ENCODE results near the gene CXorf65.

The CXorf65 gene

GRCh38 chrX:71060127-71060526, 46.4 kb downstream of the CXorf65 start:
- no peak for DNase-seq

DNA sequence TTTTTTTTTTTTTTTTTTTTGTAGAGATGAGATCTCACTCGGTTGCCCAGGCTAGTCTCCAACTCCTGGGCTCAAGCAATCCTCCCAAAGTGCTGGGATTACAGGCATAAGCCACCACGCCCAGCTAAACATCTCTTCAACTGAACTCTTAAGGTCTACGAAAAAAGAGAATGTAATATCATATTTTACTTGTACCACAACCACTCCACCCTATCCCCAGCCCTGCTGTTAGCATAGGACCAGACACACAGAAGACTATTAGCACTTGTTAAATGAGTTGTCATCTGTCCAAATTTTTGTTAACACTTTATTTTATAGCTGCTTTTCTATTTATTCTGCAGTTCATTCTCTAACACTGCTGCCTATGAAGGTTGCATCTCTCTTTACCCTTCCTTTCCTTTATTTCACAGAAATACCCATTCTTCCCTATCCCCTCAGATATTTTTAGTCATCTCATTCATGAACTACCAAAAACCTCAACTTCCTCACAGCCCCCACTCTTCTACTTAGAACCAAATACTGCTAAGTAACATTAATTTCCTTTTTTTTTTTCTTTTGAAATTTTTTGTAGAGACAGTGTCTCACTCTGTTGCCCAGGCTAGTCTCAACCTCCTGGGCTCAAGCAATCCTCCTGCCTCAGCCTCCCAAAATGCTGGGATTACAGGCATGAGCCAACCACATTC, 48.6 kb downstream of the CXorf65 start:
- no peak for DNase-seq

GRCh38 chrX:71056867-71057266, 49.7 kb downstream of the CXorf65 start:
- no peak for DNase-seq

Data from activated CD8-positive, alpha-beta memory T cell treated with anti-CD3 and anti-CD28 coated beads for 24 hours (primary cell).